Mammary epithelial cell (primary cell): ENCODE results near the gene RELCH.
A peak's percentile ranks its signal among the peaks of the same experiment; 100 is the strongest.

Source experiments
- EZH2 ChIP-seq: IDR thresholded peaks from 2 replicates; pipeline ENCODE4 v1.6.1; 2012; ENCODE audit warnings: low read length, inconsistent platforms, borderline replicate concordance
- TF ChIP-seq, protein P1 (sequence below), 2 donors: IDR thresholded peaks in 1 of 2; conservative IDR thresholded peaks in 1 of 2; 2 replicates each; pipeline ENCODE4 v1.5.1; 2011 to 2012; ENCODE audit warnings: inconsistent platforms in 2 of 2, low read length in 2 of 2, mild to moderate bottlenecking in 2 of 2, control low read depth in 1 of 2, low read depth in 1 of 2; ENCODE audit not compliant: insufficient read depth in 1 of 2; ENCODE audit errors: extremely low read depth in 1 of 2

GRCh38 chr18:62182220-62182619 lies 4.8 kb upstream of the RELCH start:
- TF ChIP-seq, protein P1, sequence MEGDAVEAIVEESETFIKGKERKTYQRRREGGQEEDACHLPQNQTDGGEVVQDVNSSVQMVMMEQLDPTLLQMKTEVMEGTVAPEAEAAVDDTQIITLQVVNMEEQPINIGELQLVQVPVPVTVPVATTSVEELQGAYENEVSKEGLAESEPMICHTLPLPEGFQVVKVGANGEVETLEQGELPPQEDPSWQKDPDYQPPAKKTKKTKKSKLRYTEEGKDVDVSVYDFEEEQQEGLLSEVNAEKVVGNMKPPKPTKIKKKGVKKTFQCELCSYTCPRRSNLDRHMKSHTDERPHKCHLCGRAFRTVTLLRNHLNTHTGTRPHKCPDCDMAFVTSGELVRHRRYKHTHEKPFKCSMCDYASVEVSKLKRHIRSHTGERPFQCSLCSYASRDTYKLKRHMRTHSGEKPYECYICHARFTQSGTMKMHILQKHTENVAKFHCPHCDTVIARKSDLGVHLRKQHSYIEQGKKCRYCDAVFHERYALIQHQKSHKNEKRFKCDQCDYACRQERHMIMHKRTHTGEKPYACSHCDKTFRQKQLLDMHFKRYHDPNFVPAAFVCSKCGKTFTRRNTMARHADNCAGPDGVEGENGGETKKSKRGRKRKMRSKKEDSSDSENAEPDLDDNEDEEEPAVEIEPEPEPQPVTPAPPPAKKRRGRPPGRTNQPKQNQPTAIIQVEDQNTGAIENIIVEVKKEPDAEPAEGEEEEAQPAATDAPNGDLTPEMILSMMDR (conservative IDR thresholded peaks at IDR 0.05 in 1 of 2, IDR thresholded peaks at IDR 0.05 in 1 of 2; ENCODE audit: extremely low read depth in 1 of 2, insufficient read depth in 1 of 2, low read depth in 1 of 2, low read length in 2 of 2): peak in 1 of 2 donors; percentile 8
- no peak for TF ChIP-seq EZH2
